Liver (tissue), 3 donors: Measurements from ENCODE around the gene TMEM120A.

Experiments used
- GABPA ChIP-seq, 2 donors: IDR thresholded peaks in 1 of 2; conservative IDR thresholded peaks in 1 of 2; 2 replicates each; pipeline ENCODE4 v1.6.1; 2016; ENCODE audit warnings: antibody characterized with exemption in 2 of 2, mild to moderate bottlenecking in 1 of 2, moderate library complexity in 1 of 2
- JUND ChIP-seq, 2 donors: IDR thresholded peaks; 2 replicates each; pipeline ENCODE4 v1.6.1; 2016; ENCODE audit warnings: antibody characterized with exemption in 2 of 2
- YY1 ChIP-seq: IDR thresholded peaks from 2 replicates; pipeline ENCODE4 v1.6.1; 2016; ENCODE audit warnings: antibody characterized with exemption, mild to moderate bottlenecking
- TF ChIP-seq, protein P1 (sequence below): fragments of 150-350 bp; IDR thresholded peaks from 2 replicates; pipeline ENCODE4 v1.5.1; 2017; ENCODE audit warnings: improper control_type of control experiment, low read depth, low read length; ENCODE audit not compliant: missing input control
- TF ChIP-seq, protein P2 (sequence below): IDR thresholded peaks from 2 replicates; pipeline ENCODE4 v1.6.1; 2016; ENCODE audit warnings: antibody characterized with exemption, mild to moderate bottlenecking
- donor health status: healthy.
- donor health status: healthy.

GRCh38 chr7:75953931-75954330, 40.5 kb downstream of the TMEM120A start:
- TF ChIP-seq, protein P1, sequence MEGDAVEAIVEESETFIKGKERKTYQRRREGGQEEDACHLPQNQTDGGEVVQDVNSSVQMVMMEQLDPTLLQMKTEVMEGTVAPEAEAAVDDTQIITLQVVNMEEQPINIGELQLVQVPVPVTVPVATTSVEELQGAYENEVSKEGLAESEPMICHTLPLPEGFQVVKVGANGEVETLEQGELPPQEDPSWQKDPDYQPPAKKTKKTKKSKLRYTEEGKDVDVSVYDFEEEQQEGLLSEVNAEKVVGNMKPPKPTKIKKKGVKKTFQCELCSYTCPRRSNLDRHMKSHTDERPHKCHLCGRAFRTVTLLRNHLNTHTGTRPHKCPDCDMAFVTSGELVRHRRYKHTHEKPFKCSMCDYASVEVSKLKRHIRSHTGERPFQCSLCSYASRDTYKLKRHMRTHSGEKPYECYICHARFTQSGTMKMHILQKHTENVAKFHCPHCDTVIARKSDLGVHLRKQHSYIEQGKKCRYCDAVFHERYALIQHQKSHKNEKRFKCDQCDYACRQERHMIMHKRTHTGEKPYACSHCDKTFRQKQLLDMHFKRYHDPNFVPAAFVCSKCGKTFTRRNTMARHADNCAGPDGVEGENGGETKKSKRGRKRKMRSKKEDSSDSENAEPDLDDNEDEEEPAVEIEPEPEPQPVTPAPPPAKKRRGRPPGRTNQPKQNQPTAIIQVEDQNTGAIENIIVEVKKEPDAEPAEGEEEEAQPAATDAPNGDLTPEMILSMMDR: no peak
- TF ChIP-seq GABPA (IDR thresholded peaks at IDR 0.05 in 1 of 2, conservative IDR thresholded peaks at IDR 0.05 in 1 of 2) (no peak), JUND (IDR thresholded peaks at IDR 0.05) (no peak), YY1 (no peak)
- TF ChIP-seq, protein P2, sequence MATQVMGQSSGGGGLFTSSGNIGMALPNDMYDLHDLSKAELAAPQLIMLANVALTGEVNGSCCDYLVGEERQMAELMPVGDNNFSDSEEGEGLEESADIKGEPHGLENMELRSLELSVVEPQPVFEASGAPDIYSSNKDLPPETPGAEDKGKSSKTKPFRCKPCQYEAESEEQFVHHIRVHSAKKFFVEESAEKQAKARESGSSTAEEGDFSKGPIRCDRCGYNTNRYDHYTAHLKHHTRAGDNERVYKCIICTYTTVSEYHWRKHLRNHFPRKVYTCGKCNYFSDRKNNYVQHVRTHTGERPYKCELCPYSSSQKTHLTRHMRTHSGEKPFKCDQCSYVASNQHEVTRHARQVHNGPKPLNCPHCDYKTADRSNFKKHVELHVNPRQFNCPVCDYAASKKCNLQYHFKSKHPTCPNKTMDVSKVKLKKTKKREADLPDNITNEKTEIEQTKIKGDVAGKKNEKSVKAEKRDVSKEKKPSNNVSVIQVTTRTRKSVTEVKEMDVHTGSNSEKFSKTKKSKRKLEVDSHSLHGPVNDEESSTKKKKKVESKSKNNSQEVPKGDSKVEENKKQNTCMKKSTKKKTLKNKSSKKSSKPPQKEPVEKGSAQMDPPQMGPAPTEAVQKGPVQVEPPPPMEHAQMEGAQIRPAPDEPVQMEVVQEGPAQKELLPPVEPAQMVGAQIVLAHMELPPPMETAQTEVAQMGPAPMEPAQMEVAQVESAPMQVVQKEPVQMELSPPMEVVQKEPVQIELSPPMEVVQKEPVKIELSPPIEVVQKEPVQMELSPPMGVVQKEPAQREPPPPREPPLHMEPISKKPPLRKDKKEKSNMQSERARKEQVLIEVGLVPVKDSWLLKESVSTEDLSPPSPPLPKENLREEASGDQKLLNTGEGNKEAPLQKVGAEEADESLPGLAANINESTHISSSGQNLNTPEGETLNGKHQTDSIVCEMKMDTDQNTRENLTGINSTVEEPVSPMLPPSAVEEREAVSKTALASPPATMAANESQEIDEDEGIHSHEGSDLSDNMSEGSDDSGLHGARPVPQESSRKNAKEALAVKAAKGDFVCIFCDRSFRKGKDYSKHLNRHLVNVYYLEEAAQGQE: no peak
